HUDEP-2 (cell line): ENCODE results near the gene INS.

Experiments
- DNase-seq, 76 experiments: peaks; one replicate each; lab custom pipeline; 2025; ENCODE audit not compliant: unreplicated experiment in 76 of 76; lab: John Stamatoyannopoulos, UW

INS gene

DNA sequence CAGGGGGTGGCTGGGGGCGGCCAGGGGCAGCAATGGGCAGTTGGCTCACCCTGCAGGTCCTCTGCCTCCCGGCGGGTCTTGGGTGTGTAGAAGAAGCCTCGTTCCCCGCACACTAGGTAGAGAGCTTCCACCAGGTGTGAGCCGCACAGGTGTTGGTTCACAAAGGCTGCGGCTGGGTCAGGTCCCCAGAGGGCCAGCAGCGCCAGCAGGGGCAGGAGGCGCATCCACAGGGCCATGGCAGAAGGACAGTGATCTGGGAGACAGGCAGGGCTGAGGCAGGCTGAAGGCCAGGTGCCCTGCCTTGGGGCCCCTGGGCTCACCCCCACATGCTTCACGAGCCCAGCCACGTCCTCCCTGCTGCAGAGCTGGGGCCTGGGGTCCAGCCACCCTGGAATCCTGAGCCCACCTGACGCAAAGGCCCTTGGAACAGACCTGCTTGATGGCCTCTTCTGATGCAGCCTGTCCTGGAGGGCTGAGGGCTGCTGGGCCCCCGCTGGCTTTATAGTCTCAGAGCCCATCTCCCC is at the start of gene INS:
Gene INS, minus strand, starts transcription at position 474 of the 524 bp plus-strand sequence. Its CDS starts 238 bp downstream, at position 236.
- no peak for DNase-seq

DNA sequence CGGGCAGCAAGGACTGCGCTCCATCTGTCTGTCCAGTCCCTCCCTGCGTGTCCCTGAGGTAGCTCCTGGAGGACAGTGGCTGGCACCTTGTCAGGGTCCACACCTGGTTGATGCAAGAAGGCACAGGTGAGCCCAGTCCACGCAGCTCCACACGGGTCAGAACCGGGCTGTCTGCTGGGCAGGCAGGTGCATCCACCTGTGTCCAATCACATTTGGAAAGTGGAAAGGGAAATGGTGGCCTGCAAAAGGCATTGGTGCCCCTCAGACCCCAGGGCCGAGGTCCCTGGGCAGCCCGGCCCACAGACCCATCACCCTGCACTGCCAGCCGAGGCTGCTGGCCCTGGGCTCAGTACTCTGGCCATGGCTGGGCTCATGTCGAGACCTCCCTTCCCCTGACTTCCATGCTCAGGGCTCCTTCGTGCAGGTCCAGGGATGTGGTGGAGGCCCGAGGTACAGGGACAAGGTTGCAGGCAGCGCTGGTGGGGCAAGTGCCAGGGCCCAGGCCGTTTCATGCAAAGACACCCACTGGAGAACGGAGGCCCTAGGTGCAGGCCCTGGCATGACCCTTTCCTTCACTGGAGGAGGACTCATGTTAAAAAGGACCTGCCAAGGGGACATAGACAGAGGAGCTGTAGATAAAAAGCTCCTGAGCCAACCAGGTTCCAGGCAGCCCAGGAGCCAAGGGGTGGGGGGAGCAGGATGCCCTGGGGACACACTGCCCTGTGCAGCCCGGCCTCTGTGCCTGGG is 49.5 kb upstream of the INS start:
- DNase-seq, result no peak

DNA sequence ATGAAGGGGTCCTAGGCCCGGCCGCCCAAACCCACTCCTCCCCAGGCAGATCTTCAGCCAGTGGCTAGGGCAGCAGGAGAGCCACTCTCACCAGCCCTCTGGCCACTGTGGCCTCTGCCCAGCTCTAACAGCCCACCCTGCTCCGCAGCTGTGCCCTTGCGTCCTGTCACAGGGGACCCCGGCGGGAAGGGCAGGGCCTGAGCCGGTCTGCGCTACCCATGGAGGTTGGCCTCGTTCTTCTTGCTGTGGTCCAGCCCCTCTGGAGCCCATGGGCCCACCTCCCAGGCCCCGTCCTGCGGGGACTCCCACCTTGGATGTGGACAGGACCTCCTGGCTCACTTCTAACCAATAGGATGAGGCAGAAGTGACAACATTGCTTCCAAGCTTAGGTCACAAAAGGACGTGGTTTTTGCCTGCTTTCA is 48.9 kb upstream of the INS start:
- DNase-seq, result no peak

DNA sequence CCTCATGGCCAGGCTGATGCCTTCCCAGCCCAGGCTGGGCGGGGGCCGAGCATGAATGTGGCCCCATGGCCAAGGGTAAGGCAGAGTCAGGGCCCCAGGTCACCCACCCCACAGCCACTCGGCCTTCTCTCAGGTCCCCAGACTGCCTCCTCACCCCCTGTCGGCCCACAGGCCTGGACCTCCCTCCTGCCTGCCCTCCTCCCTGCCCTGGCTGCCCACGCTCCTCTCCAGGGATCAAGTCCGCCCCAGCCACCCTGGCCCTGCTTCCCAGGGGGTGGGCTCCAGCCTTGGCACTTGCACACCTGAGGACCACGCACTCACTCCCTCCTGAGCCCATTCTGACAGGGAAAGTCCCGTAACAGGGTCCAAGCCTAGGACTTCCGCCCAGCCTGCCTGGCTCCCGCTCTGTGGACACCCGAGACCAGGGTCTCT is 48.4 kb upstream of the INS start:
- no peak for DNase-seq

DNA sequence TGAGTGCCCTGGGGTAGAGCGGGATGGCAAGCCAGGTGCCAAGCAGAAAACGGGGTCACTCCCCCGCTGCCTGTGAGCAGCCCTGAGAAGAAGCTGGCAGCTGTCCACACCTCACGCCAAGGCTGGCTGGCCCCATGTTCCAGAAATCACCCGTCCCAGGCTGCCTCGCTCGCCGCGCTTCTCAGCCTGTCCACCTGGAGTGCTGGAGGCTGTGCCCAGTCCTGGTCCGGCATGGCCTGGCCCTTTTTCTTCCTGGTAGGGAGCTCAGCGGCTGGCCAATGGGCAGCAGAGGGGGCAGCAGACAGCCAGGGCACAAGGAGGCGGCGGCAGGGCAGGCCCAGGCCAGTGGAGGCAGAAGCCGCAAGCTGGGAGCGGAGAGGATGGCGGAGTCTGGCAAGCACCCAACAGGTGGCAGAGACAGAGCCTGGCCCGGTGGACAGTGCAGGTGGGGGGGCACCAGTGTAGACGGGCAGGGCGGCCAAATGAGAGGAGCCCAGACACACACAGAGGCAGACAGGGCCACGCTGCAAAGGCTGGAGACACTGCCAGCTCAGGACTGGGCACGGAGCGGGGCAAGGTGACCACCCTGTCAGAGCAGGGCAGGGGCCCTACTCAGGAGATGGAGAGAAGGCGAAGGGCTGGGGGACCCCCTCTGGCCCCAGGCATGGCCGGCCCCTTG is 47.8 kb upstream of the INS start:
- no peak for DNase-seq

DNA sequence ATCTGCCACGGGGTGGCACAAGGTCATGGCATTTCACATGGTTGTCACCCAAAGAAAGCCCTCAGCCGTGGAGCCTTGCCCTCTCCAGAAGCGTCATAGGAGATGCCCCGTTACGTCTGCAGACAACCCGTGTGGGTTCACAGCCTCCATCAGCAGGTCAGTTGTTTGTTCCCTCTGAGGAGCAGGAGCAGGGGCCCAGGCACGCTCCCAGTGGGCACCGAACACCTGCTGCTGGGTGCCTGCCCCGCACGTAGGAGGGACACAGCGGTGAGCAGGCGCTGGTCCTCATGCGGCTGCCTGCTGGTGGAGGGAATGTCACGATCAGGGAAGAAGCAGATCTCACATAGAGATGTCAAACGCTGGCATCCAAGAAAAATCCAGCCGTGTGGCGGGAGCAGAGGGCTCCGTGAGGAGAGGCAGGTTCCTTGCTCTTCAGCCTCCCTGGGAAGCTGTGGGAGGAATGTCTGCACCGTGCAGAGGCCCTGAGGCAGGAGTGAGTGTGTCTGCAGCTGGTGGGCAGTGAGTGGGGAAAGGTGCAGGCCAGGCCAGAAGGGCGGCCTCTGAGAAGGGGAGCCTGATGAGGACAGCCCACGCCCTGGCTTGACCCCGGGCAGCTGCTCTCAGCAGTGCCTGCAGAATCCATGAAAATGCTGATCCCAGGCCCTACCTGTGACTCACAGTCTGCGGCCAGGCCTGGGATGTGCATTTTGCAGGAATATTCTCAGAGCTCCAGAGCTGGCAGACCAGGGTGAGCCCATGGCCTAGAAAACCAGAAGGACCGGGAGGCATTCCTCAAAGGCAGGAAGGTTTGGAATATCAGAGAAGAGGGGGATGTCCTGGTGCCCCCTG is 47.0 kb upstream of the INS start:
- DNase-seq, result no peak

DNA sequence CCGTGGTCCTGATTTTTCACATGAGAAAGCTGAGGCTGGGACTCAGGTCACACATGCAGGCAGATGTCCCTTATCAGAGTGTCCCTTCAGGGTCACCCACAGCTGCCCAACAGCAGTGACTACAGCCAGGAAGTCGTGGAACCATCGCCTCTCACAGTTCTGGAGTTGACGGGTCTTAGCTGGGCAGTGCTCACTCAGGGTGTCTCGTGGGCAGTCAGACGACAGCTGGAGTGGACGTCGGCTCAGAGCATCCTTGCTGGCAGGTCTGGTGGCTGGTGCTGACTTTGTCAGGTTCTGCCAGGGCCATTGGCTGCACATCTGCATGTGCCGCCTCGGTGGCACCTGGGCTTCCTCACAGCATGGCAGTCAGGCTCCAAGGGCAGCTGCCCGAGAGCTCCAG is 46.2 kb upstream of the INS start:
- no peak for DNase-seq

DNA sequence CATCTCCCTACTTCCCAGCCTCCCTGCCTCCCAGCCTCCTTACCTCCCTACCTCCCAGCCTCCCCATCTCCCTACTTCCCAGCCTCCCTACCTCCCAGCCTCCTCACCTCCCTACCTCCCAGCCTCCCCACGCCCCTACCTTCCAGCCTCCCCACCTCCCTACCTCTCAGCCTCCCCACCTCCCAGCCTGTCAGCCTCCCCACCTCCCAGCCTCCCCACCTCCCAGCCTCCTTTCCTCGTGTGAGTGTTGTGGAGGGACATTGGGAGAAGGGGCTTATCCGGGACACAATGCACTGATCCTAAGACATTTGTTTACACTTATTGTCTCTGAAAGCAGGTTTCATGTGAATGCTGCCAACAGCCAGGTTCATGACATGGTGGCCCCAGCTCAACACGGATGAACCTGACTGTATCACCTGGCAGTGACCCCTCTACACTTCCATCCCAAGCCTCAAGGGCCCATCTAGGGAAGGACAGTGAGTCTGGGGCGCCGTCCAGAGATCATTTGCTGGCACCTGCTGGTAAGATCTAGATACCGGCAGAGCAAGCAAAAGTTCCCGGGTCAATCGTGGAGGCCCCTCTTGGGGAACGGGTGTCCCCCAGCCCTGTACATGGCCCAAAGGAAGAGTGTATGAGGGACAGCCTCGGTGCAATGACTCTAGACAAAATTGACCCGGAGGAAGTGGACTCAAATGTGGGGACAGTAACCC is 45.1 kb upstream of the INS start:
- no peak for DNase-seq

DNA sequence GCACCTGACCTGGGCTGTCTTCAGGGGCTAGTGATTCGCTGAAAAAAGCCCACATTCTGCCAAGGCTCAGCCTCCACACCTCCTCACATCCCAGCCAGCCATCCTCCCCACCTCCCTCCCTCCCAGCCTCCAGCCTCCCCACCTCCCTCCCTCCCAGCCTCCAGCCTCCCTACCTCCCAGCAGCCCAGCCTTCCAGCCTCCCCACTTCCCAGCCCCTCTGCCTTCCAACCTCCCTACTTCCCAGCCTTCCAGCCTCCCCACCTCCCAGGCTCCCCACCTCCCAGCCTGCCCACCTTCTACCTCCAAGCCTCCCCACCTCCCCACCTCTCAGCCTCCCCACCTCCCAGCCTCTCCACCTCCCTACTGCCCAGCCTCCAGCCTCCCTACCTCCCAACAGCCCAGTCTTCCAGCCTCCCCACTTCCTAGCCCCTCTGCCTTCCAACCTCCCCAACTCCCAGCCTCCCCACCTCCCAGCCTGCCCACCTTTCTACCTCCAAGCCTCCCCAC is 44.3 kb upstream of the INS start:
- DNase-seq, result no peak

DNA sequence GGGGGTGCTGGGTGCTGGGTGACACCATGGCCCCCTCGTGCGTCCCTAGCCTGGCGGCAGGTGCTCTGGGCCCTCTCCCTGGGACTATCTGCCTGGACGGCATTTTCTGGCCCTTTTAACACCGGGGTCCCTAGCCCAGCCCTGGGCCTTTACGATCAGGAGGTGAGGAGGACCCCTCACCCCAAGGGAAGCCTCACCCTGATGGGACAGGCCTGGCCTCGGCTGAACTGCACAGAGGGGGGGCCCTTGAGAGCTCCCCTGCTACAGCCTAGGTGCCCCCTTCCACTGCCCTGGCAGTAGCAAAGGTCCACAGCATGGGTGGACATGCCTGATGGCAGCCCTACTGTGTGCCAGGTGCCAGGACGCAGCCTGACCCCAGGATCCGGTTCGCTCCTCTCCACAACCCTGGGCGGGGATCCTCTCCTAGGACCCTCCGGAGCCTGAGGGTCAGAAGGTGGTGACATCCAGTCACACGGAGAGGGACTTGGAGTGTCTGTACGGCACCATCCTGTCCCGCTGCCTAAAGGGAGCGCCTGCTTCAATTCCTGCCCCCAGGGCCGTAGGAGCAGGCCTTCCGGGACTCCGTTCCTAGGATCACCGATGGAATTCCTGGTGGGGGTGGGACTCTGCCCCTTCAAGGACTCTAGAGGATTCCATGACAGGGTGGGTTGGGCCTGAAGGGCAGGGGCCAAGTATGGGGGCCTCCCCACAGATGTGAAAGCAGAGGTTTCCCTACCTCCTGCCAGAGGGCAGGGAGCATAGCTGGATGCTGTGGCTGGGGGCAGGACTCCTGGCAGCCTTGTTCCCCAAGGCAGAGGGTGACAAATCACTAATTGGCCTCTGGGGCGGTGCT is 43.6 kb upstream of the INS start:
- DNase-seq, result no peak

DNA sequence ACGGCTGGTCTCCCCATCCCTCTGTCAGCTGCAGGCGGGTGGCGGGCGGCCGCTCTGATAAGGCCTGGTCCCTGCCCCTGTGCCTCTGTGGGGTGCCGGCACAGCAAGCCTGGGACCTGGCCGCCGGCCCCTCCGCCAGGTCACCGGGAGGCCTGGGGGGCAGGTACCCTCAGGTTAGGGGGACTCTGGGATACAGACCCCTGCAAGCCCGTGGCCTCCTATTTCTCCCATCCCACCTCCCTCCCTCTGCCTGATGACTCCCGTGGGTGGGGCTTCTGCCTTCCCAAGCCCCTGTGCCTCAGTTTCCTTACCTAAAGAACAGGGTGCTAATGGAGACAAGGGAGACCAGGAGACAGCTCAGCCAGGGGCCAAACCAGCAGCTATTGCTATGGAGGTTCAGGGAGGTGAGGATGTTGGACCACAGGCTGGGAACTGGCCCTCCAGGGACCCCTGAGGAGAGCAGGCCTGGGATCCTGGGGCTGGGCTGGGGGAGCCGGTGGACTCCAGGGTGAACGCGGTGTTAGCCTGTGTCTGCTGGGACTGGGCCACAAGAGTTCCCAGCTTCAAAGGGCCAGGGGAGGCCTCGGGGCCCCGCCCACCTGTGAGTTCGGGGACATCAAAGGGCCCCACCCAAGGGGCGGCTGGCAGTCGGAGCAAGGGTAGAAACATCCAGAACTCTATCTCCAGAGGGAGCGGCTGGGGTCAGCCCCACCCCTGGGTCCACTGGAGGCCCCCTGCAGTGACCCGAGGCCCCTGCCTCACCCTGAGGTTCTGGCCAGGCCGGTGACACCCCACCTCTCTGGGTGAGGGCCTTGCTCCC is 42.6 kb upstream of the INS start:
- DNase-seq, result no peak

DNA sequence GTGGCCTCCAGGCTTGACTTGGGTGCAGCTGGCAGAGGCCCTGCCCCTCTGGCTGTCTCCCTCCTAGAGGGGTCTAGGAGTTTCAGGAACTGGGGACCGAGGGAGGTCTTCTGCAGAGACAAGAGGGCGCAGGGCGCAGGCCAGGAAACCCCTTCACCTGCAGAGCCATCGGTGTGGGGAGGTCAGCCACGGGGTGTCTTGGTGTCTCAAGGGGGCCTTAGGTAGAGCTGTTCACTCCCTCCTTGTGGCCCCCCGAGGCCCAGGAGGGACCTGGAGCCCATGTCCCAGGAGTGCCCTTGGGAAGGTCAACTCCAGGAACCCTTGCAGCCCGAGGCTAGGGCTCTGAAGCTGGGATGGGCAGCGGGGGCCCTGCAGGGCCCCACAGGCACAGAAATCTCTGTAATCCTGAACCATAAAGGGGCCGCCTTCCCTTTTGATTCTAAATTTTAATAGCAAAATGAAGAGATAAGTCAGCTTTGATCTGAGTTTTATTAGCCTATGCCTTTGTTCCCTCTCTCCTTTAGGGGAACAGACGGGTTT is 42.0 kb upstream of the INS start:
- DNase-seq, result no peak

DNA sequence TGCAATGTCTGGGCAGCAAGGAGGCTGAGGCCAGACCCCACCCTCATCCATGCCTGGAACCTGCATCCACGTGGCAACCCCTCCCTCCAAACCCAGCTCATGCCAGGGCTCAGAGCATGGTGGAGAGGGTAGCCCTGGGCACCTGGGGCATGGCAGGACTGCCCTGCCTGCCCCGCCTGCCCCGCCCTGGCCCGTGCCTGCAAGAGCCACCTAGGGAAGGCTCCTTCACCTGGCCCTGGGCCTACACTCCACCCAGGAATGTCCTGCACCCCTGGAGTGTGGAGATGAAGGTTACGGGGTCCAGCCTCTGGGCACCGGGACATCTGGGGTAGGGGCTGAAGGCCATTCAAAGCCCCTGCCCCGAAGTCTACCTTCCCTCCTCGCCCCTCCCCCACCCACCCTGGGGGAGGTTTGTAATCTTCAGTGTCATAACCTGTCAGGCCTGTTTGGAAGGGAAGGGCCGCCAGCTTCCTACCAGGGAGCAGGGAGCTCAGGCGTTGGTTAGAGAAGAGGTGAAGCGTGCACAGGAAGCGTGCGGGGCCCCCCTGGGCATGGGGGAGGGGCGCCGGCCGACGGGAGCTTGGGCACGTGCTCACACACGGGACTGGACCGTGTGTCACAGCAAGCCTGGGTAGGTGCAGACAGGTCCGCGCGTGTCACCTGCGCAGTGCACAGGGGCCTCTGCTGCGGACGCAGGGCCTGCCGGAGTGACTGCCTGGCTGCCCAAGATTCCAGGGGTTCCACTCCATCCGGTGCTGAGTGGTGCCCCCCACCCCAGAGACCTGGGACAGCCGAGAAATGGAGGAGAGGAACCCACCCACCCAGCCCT is 41.3 kb upstream of the INS start:
- no peak for DNase-seq

DNA sequence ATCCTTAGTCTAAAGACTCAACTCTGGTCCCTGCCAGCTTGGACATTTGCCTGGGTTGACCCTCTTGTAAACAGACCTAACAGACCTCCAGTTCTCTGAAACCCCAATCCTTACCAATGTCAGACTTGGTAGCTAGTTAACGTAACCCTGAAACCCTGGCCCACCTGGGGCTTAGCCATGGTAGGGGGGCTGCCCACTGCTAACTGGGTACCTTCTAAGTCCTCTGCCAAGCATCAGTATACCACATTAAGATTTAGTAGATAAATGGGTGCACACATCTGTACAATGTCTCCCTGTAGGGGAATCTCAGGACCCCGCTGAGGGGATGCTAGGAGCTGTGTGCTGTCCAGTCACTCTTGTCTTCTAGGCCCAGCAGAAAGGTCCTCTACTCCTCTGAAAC is 40.5 kb upstream of the INS start:
- DNase-seq, result no peak

DNA sequence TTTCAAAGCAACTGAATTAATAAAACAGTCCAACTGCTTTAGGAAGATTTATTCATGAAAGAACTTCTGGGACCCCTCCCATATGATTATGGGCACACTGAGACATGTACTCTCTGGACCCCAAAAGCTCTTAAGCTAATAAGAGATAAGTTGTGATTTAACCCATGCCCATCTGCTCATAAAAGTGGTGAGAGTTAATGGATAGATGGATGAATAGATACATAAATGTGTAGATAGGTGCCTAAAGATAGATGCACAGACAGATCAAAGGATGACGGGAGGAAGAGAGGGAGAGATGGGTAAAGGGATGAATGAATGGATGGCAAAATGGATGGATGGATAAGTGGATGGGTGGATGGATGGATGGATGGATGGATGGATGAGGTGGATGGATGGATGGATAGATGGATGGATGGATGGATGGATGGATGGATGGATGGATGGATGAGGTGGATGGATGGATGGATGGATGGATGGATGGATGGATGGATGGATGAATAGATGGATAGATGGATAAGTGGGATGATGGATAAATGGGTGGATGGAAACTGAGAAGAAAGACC is 40.0 kb upstream of the INS start:
- DNase-seq, result no peak

DNA sequence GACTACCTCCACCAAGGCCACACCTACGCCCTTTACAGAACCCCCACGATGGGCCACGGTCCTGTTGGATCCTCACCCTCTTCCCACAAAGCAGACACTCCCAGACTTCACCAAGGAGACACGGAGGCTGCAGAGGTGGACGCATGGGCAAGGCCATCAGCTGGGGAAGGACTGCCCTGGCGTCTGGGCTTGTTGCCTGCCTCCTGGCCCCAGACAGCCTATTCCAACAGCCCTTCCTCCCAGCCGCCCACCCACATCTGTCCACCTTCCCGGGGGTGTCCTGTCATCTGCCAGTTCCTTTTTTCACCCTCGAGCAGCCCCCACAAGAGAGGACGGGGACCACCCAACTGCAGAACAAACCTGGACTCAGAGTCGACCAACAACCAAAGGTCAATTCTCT is 39.5 kb upstream of the INS start:
- no peak for DNase-seq
